ENCODE results near the gene ZNF689.

Gene ZNF689

GRCh38 chr16:30570636-30571444 is 39.3 kb downstream of the ZNF689 start:
- Histone ChIP-seq H3K4me1 (ENCODE audit: control extremely low read depth in 1 of 4, control insufficient read depth in 4 of 4, insufficient read depth in 4 of 4, low read length in 3 of 4) (peaks cover 7 to 57% (median 36%) of the 10 kb centered on the region in 4 experiments), H3K27me3 (replicated peaks in 2 of 5; ENCODE audit: control insufficient read depth in 4 of 5, insufficient read depth in 5 of 5, low read length in 4 of 5) (no peaks in the 10 kb centered on the region), H3K36me3 (ENCODE audit: control insufficient read depth in 4 of 4, insufficient read depth in 4 of 4, low read length in 3 of 4) (peaks cover 0 to 3% (median 0%) of the 10 kb centered on the region in 4 experiments), H3K9me3 (ENCODE audit: control extremely low read depth in 1 of 5, control insufficient read depth in 4 of 5, insufficient read depth in 2 of 5, low read depth in 1 of 5, low read length in 4 of 5) (no peaks in the 10 kb centered on the region), H3K4me3 (ENCODE audit: control insufficient read depth in 1 of 7, extremely low read depth in 1 of 7, insufficient read depth in 4 of 7, low read depth in 2 of 7, low read length in 6 of 7) (peak overlapping the region; percentile 71 to 93 (median 86)), H3K27ac (ENCODE audit: insufficient read depth in 1 of 2, low read depth in 1 of 2, low read length in 2 of 2, poor library complexity in 1 of 2, severe bottlenecking in 2 of 2) (peak overlapping the region; percentile 90 to 94)
- peak in 2 of 3 donors; percentile 40 to 46 for DNase-seq
- CTCF ChIA-PET = interaction anchor here (0.6 to 2.3 kb wide), 5 partner anchors 9 to 35 kb away, joined by 3 to 6 read pairs (median 4); no protein-coding TSS in a partner anchor
- 16% methylated on average over 9 of the region's 22 CpGs for WGBS (ENCODE audit: insufficient coverage)
- POLR2A ChIA-PET = interaction anchor here (0.6 to 1.9 kb wide), 2 partner anchors 80 to 176 kb away, joined by 3 to 11 read pairs; partner anchors contain the start of genes PRR14 and ZNF48

GRCh38 chr16:30569746-30570635 is 40.2 kb downstream of the ZNF689 start:
- Histone ChIP-seq H3K9me3 (ENCODE audit: control extremely low read depth in 1 of 5, control insufficient read depth in 4 of 5, insufficient read depth in 2 of 5, low read depth in 1 of 5, low read length in 4 of 5) (no peaks in the 10 kb centered on the region), H3K36me3 (ENCODE audit: control insufficient read depth in 4 of 4, insufficient read depth in 4 of 4, low read length in 3 of 4) (peaks cover 0 to 3% (median 0%) of the 10 kb centered on the region in 4 experiments), H3K4me3 (ENCODE audit: control insufficient read depth in 1 of 7, extremely low read depth in 1 of 7, insufficient read depth in 4 of 7, low read depth in 2 of 7, low read length in 6 of 7) (peak overlapping the region in 2 of 7 experiments; percentile 84 to 93), H3K27me3 (replicated peaks in 2 of 5; ENCODE audit: control insufficient read depth in 4 of 5, insufficient read depth in 5 of 5, low read length in 4 of 5) (no peaks in the 10 kb centered on the region), H3K4me1 (ENCODE audit: control extremely low read depth in 1 of 4, control insufficient read depth in 4 of 4, insufficient read depth in 4 of 4, low read length in 3 of 4) (peaks cover 7 to 57% (median 36%) of the 10 kb centered on the region in 4 experiments), H3K27ac (ENCODE audit: insufficient read depth in 1 of 2, low read depth in 1 of 2, low read length in 2 of 2, poor library complexity in 1 of 2, severe bottlenecking in 2 of 2) (peak overlapping the region in 1 of 2 experiments; percentile 94)
- DNase-seq = no peak
- ChIA-PET CTCF (interaction anchor here (0.6 to 2.3 kb wide), 4 partner anchors 8 to 34 kb away, joined by 3 to 6 read pairs (median 4); no protein-coding TSS in a partner anchor), POLR2A (no interaction called here)
- 95% methylated on average over 39 of the region's 44 CpGs for WGBS (ENCODE audit: insufficient coverage)

GRCh38 chr16:30569281-30569680 is 40.9 kb downstream of the ZNF689 start:
- POLR2A ChIA-PET = no interaction called here
- H3K27ac ChIP-seq (ENCODE audit: insufficient read depth in 1 of 2, low read depth in 1 of 2, low read length in 2 of 2, poor library complexity in 1 of 2, severe bottlenecking in 2 of 2) = no peak overlapping the region
- 100% methylated on average over 2 of the region's 3 CpGs for WGBS (ENCODE audit: insufficient coverage)
- CTCF ChIA-PET = interaction anchor here (1.2 kb wide), 1 partner anchor 33 kb away, joined by 4 read pairs; no protein-coding TSS in a partner anchor
- no peak for DNase-seq
- no peaks in the 10 kb centered on the region for H3K27me3 ChIP-seq (replicated peaks in 2 of 5; ENCODE audit: control insufficient read depth in 4 of 5, insufficient read depth in 5 of 5, low read length in 4 of 5)
- H3K4me3 ChIP-seq (ENCODE audit: control insufficient read depth in 1 of 7, extremely low read depth in 1 of 7, insufficient read depth in 4 of 7, low read depth in 2 of 7, low read length in 6 of 7) = no peak overlapping the region
- no peaks in the 10 kb centered on the region for H3K36me3 ChIP-seq (ENCODE audit: control insufficient read depth in 4 of 4, insufficient read depth in 4 of 4, low read length in 3 of 4)
- no peaks in the 10 kb centered on the region for H3K9me3 ChIP-seq (ENCODE audit: control extremely low read depth in 1 of 5, control insufficient read depth in 4 of 5, insufficient read depth in 2 of 5, low read depth in 1 of 5, low read length in 4 of 5)
- peaks cover 7 to 57% (median 36%) of the 10 kb centered on the region in 4 experiments for H3K4me1 ChIP-seq (ENCODE audit: control extremely low read depth in 1 of 4, control insufficient read depth in 4 of 4, insufficient read depth in 4 of 4, low read length in 3 of 4)

GRCh38 chr16:30567991-30568638 is 42.1 kb downstream of the ZNF689 start:
- WGBS (ENCODE audit: insufficient coverage) = 18% methylated on average over 3 of the region's 6 CpGs
- ChIA-PET POLR2A (interaction anchor here (1.3 kb wide), 1 partner anchor 33 kb away, joined by 3 read pairs; no protein-coding TSS in a partner anchor), CTCF (interaction anchor here (1.2 kb wide), 2 partner anchors 18 to 32 kb away, joined by 4 read pairs; partner anchors contain the start of gene ZNF785)
- DNase-seq = peak; percentile 62 to 94 (median 90)
- Histone ChIP-seq H3K4me3 (ENCODE audit: control insufficient read depth in 1 of 7, extremely low read depth in 1 of 7, insufficient read depth in 4 of 7, low read depth in 2 of 7, low read length in 6 of 7) (peak overlapping the region in 3 of 7 experiments; percentile 4 to 36 (median 7)), H3K9me3 (ENCODE audit: control extremely low read depth in 1 of 5, control insufficient read depth in 4 of 5, insufficient read depth in 2 of 5, low read depth in 1 of 5, low read length in 4 of 5) (no peaks in the 10 kb centered on the region), H3K27ac (ENCODE audit: insufficient read depth in 1 of 2, low read depth in 1 of 2, low read length in 2 of 2, poor library complexity in 1 of 2, severe bottlenecking in 2 of 2) (peak overlapping the region; percentile 22 to 72), H3K27me3 (replicated peaks in 2 of 5; ENCODE audit: control insufficient read depth in 4 of 5, insufficient read depth in 5 of 5, low read length in 4 of 5) (no peaks in the 10 kb centered on the region), H3K36me3 (ENCODE audit: control insufficient read depth in 4 of 4, insufficient read depth in 4 of 4, low read length in 3 of 4) (no peaks in the 10 kb centered on the region), H3K4me1 (ENCODE audit: control extremely low read depth in 1 of 4, control insufficient read depth in 4 of 4, insufficient read depth in 4 of 4, low read length in 3 of 4) (peaks cover 7 to 56% (median 36%) of the 10 kb centered on the region in 4 experiments)

- 99% methylated on average over 8 of the region's 14 CpGs for WGBS (ENCODE audit: insufficient coverage)
- CTCF ChIA-PET = interaction anchor here (0.9 to 1.2 kb wide), 2 partner anchors 9 to 18 kb away, joined by 3 to 4 read pairs; partner anchors contain the start of genes ZNF764 and ZNF785
- DNase-seq = peak in 2 of 3 donors; percentile 77 to 78
- Histone ChIP-seq H3K27me3 (replicated peaks in 2 of 5; ENCODE audit: control insufficient read depth in 4 of 5, insufficient read depth in 5 of 5, low read length in 4 of 5) (no peaks in the 10 kb centered on the region), H3K9me3 (ENCODE audit: control extremely low read depth in 1 of 5, control insufficient read depth in 4 of 5, insufficient read depth in 2 of 5, low read depth in 1 of 5, low read length in 4 of 5) (no peaks in the 10 kb centered on the region), H3K4me3 (ENCODE audit: control insufficient read depth in 1 of 7, extremely low read depth in 1 of 7, insufficient read depth in 4 of 7, low read depth in 2 of 7, low read length in 6 of 7) (peak overlapping the region in 1 of 7 experiments; percentile 7), H3K27ac (ENCODE audit: insufficient read depth in 1 of 2, low read depth in 1 of 2, low read length in 2 of 2, poor library complexity in 1 of 2, severe bottlenecking in 2 of 2) (peak overlapping the region; percentile 22 to 72), H3K4me1 (ENCODE audit: control extremely low read depth in 1 of 4, control insufficient read depth in 4 of 4, insufficient read depth in 4 of 4, low read length in 3 of 4) (peaks cover 5 to 48% (median 32%) of the 10 kb centered on the region in 4 experiments), H3K36me3 (ENCODE audit: control insufficient read depth in 4 of 4, insufficient read depth in 4 of 4, low read length in 3 of 4) (no peaks in the 10 kb centered on the region)
- POLR2A ChIA-PET = interaction anchor here (1.3 kb wide), 1 partner anchor 32 kb away, joined by 3 read pairs; no protein-coding TSS in a partner anchor
Measured at GRCh38 chr16:30567160-30567990, 42.8 kb downstream of the ZNF689 start.

- Histone ChIP-seq H3K36me3 (ENCODE audit: control insufficient read depth in 4 of 4, insufficient read depth in 4 of 4, low read length in 3 of 4) (no peaks in the 10 kb centered on the region), H3K9me3 (ENCODE audit: control extremely low read depth in 1 of 5, control insufficient read depth in 4 of 5, insufficient read depth in 2 of 5, low read depth in 1 of 5, low read length in 4 of 5) (no peaks in the 10 kb centered on the region), H3K27me3 (replicated peaks in 2 of 5; ENCODE audit: control insufficient read depth in 4 of 5, insufficient read depth in 5 of 5, low read length in 4 of 5) (no peaks in the 10 kb centered on the region), H3K27ac (ENCODE audit: insufficient read depth in 1 of 2, low read depth in 1 of 2, low read length in 2 of 2, poor library complexity in 1 of 2, severe bottlenecking in 2 of 2) (no peak overlapping the region), H3K4me3 (ENCODE audit: control insufficient read depth in 1 of 7, extremely low read depth in 1 of 7, insufficient read depth in 4 of 7, low read depth in 2 of 7, low read length in 6 of 7) (no peak overlapping the region), H3K4me1 (ENCODE audit: control extremely low read depth in 1 of 4, control insufficient read depth in 4 of 4, insufficient read depth in 4 of 4, low read length in 3 of 4) (peaks cover 3 to 45% (median 29%) of the 10 kb centered on the region in 4 experiments)
- CTCF ChIA-PET = interaction anchor here (0.8 to 1.5 kb wide), 6 partner anchors 8 to 135 kb away, joined by 3 to 6 read pairs (median 4); partner anchors contain the start of gene ZNF764
- no peak for DNase-seq
- POLR2A ChIA-PET = no interaction called here
- 100% methylated on average over 3 of the region's 4 CpGs for WGBS (ENCODE audit: insufficient coverage)
Measured at GRCh38 chr16:30566531-30566930, 43.7 kb downstream of the ZNF689 start.
